ENCODE results near the gene EPHA7.

EPHA7 gene

DNA sequence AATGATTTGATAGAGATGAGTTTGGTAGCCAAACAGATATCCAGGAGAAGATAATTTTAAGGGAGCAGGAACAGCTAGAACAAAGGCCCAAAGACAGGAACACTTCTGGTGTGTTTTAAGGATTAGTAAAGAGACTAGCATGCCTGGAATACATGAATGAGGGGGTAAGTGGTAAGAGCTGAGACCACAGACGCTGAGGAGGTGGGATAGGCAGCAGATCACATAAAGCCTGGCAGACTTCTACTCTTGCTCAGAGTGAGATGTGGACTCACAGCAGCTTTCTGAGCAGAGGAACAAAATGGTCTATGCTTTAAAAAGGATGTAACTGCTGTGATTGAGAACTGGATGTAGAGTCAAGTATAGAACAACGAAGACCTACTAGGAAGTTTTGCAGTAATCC, 100.1 kb downstream of the EPHA7 start:
- DNase-seq: no peak

DNA sequence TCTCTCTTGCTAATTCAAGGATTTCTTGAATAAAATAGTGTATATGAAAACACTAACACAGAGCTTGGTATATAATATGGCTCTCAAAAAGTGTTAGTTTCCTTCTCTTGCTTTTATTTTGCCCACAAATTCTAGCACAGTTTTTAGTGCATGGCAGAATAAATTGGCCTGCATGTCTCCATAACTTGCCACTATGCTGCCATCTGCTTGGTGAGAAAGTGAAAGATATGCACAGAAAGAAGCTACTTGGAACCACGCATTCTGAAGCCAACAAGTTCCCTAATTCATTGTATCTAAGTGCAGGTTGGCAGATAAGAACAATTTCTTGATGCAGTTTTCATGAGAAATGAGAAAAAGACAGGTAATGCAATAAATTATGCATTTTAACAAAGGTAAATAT, 101.2 kb downstream of the EPHA7 start:
- no peak for DNase-seq

DNA sequence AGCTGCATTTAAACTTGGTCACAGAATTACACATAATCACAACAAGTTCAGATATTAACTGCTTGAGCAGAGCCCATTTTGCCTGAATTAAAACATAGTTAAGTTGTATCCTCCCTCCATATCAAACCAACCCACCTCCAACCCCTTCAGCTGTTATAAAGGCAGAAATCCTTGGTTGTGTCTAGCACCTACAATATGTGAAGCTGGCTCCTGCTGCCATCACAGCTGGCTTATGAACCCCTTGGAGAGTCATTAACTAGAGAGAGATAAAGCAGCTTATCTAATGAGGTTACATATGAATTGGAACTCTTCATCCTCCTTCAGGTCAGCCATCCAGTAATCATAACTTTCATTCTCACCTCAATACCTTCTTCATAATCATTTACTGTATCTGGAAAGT, 101.8 kb downstream of the EPHA7 start:
- no peak for DNase-seq

DNA sequence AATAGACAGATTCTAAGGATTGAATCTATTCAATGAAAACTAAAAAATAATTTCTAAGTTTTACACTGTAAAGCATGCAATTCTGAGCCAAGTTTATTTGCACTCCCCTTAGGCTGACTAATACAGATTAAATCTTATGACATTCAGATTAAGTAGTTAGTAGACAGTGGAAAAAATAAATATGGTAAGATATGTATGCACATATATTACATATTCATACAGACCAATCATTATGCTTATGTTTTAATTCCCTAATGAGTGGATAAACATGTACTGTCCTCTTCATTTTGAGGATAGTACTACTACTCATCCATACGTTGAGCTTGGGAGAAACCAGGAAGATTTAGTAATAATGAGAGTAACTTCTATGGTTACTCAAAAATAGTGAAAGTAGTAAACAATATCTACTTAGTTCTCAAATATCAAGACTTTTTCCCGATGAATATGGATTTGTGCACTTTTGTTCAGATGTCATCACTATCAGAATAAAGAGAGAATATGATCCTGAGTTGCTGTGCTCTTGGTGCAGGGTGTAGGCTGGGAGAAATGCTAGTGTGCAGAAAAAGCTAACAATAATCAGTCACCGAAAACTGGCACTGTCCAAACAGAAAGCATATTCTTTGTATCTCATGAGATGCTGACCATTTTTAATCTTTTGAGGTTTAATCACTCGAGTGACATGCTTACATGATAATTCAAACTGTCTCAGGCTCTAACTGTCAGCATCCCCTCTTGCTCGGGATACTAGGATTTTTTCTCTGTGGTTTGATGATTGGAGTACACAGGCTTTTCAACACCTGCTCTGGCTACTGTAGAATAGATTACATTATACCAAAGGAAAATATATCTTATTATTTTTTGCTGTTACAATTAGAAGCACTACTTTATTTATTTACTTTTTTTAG, 111.6 kb downstream of the EPHA7 start:
- no peak for DNase-seq

DNA sequence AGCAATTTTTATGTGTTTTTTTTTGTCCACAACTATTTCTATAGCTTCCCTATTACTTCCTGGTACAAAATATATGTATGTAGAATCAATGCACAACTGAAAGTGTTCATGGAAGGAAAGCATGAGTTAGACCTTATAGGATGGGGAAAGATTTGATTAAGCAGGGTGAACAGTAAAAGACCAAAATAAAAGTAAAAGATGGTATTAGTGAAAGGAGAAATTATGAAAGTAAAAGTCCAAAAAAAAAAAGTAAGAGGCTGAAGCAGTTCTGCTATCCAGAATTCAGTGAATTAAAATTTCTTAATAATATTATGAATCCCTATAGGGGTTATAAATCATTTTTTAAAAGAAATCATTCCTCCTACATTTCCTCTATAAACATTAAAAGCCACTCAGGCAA, 114.3 kb downstream of the EPHA7 start:
- DNase-seq: no peak

DNA sequence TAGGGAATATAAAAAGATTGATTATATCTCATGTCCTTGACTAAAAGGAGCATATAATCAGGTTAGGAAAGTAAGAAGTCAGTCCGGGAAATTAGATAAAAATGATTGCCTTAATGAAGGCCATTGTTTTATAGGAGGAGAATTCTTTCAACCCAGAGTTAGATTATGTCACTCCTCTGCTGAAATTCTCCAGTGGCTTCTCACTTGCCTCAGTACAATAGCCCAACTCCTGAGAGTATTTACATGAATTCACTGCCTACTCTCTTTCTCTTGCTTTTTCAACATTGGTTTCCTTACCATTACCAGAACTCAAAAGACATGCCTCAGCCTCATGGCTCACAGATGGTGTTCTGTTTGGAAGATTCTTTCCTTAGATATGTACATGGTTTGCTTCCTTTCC, 114.9 kb downstream of the EPHA7 start:
- DNase-seq: no peak

DNA sequence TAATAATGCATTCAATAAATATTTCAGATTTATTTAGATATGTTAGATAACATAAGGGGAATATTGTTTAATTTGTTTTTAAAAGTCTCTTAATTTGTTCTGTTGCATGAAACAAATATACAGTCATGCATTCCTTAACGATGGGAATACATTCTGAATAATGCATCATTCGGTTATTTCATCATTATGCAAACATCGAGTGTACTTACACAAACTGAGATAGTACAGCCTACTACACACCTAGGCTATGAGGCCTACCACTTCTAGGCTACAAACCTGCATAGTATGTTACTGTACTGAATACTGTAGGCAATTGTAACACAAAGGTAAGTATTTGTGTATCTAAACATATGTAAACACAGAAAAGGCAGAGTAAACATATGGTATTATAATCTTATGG, 118.7 kb downstream of the EPHA7 start:
- DNase-seq: no peak

DNA sequence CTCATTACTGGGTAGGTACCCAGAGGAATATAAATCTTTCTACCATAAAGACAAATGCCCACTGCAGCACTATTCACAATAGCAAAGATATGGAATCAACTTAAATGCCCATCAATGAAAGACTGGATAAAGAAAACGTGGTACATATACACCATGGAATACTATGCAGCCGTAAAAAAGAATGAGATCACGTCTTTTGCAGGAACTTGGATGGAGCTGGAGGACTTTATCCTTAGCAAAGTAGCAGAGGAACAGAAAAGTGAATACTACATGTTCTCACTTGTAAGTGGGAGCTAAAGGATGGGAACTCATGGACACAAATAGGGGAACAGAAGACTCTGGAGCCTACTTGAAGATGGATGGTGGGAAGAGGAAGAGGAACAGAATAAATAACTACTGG, 119.7 kb downstream of the EPHA7 start:
- no peak for DNase-seq

DNA sequence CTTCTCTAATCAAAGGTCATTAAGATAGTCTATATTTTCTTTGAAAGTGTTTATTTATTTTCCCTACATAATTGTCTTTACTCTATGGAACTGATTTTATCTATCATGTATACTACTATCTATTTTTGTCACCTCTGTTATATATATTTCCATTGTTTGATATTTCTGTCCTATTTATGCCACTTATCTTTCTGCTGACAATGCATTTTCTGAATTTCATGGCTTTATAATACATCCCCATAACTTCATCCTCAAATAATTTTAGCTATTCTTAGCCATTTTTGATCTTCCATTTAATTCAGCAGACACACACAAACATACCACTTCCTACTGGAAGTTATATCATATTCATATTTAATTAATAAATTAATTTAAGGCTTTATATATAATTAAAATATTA, 123.7 kb downstream of the EPHA7 start:
- no peak for DNase-seq

DNA sequence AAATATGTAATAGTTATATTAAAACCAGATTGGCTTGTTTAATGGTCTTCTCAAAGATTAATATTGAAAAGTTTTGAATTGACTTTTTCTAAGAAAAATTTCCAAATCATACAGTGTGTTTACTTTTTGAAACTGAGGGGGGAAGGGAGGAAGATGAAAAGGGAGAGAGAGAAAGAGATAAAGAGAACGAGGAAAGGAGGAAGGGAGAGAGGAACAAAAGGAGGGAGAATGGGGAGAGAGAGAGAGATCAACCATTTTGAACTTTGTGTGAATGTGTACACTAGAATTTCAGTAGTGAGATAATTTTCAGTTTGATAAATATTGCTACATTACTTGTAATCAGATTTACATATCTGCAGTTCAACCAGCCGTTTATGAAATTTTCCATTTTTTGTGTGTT, 124.5 kb downstream of the EPHA7 start:
- DNase-seq: no peak

DNA sequence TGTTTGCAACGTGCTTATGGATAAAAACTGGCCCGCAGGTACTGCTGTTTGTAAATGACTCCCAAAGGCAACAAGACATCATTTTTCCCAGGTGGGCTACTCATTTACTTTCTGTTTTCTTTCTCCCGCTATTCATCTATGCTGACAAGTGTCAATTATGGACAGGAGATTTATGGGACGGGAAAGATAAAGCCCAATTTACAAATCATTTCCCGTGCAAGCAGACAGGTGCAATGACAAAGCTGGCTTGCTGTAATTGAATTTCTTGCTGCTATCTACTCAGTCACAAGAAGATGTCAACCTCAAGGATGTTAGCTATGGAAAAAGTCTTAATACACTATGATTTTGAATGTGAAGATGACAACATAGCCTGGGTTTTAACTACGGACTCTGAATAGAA, 125.5 kb downstream of the EPHA7 start:
- no peak for DNase-seq

DNA sequence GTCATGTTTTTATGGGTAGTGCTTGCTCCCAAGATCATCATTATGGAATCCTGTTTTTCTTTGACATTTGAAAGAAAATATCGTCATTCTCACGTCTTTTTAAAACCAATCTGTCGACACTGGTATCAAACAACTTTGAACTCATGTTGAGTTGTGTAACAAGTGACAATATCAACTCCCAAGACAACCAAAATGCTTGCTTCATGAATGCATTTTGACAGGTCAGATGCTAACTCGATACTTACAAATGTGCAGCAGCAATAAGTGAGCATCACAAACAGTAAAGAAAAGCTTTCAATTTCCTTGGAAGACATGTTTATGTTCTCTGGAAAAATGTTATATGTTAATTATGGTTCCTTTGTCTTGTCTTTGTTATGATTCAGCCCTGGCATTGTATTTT, 125.9 kb downstream of the EPHA7 start:
- no peak for DNase-seq

DNA sequence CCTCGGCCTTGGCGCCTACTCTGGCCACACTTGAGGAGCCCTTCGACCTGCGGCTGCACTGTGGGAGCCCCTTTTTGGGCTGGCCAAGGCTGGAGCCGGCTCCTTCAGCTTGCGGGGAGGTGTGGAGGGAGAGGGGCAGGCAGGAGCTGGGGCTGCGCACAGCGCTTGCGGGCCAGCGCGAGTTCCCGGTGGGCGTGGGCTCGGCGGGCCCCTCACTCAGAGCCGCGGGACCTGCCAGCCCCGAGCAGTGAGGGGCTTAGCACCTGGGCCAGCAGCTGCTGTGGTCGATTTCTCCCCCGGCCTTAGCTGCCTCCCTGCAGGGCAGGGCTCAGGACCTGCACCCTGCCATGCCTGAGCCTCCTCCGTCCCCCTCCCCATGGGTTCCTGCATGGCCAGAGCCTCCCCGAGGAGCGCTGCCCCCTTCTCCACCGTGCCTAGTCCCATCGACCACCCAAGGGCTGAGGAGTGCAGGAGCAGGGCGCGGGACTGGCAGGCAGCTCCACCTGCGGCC, 136.8 kb downstream of the EPHA7 start:
- no peak for DNase-seq

DNA sequence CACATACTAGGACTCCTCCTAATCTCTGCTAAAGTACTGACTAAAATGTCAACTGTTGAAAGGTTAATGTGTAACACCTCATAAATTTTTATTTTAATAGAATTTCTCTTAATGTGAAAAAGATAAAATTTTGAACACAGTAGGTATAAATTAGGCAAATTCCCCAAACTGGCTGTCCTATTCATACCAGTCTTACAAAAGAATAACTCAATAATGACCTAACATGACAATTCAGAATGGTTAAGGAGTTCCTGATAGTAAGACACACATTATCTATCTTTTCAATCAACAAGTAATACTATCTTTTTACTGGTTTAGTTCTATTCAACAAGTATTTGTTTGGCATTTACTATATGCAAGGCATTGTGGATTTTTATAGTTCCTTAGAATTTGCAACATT, 141.1 kb downstream of the EPHA7 start:
- no peak for DNase-seq

DNA sequence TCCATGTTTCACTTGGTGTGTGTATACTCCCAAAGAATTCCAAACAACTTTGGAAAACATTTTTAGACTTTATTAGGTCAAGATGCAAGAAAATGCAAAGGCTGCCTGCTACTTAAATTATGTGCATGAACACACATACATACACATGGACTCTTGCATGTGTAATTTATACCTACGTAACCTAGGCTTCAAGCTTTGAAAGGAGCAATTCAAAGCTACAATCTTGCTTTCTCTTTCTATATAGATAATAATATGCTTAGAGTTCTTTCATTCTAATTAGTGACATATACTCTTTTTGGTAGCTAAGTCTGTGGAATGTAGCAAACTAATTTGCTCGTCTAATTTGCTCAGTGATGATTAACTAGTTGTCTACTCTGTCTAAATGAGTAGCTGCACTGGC, 146.5 kb downstream of the EPHA7 start:
- no peak for DNase-seq

DNA sequence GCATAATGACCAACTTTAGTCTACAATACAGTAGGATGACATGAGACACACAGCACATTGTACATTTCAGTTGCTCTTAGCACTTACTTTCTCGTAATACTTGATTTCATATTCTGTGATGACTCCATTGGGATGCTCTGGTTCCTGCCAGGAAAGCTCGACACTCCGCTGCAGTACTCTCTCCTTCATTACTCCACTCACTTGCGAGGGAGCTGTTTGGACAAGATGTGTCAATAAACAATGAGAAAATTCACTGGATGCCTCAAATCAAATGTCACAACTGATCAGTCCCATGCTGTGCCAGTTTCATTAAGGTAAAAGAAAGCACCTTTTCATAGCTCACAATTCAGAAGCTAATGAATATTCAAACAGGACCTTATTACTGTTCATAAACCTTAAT, 147.1 kb downstream of the EPHA7 start:
- DNase-seq: no peak

DNA sequence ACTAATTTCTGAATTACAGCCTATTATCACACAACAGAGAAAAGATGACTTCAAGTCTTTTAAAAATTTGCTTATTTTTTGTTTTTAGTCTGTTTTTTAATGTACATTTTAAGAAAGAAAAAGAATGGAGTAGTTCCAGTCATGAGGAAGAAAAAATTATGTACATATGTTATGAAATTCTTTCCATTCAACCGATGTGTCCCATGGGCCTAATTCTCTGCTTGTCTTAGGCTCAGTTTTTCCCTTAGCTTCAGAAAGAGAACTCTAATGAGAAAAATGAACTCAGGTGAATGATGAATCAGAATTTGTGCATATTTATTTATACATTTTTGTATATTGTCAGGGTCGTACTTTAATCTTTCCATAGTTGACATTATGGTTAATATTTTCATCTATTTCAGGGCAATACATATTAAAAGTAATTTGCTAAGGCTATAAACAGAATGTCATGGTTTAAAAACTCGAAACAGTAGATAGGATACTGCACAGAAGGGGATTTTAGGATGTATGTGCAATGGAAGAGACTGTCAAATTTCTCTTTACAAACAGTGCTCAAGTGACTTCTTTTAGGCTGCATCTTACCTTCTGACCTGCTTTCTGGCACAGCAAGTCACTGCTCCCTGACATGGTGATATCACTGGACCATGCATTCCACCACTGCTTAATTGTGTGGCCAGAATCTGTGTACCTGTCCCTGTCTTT, 153.1 kb downstream of the EPHA7 start:
- no peak for DNase-seq

DNA sequence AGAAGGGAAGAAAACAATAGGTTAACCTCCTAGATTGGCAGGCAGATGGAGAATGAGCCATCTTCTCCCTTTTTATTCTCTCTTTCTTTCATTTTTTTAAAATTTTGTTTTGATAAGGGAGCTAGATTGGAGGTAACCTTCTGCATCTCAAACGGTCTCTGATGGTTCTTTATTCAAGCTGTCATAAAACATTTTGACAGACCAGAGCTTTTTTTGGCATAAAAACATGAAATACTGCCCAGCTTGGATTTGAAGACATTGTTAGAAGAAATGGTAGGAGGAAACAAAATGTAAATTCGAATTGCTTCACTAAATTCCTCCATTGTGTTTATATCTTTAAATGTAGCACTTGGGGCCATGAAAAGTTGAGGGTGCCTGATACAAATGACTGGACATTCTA, 158.5 kb downstream of the EPHA7 start:
- no peak for DNase-seq

DNA sequence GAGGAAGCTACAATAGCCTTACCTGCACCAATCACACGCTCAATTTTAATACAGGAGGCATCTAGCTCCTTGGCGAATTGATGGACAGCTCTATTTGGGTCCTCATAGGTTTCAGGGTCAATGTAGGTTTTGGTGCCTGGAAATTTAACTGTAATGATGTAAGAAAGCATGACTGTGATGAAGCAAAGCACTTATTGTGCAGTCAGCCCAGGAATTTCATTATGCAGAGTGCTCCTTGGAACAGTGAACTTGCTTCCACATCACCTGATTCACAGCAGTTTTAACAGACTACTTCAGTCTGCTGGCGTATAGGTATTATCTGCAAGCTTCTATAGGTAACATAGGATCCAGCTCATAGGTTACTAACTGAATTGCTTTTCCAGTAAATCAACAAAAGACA, 160.0 kb downstream of the EPHA7 start:
- no peak for DNase-seq

DNA sequence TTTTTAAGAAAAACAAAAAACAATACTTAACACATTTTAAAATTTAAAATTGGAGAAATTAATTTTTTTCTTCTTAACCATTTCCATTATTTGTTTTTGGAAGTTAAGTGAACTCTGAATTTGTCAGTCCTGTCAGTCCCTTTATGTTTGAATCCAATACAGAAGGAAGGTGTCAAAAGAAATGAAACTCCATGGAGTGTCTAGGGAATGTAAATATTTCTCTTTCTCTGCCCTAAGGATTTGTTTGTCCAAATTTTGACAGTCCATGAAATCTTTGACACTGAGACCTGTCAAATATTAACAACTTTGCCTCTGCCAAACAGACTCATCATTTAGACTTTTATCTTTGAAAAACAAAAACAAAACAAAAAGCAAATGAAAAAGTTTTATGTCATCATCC, 166.4 kb downstream of the EPHA7 start:
- no peak for DNase-seq

DNA sequence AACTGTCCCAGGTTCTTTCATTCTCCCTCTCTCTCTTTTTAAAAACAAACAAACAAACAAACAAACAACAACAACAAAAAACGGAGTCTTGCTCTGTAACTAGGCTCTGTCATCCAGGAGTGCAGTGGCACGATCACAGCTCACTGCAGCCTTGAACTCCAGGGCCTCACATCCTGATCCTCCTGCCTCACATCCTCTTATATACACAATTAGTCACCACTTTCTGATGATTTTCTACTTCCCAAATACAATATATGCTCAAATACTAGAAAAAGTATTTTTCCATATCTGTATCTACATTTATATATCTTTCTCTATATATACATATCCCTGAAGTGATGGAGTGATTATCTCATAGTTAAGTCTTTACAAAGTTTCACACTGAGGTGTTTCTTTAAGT, 170.7 kb downstream of the EPHA7 start:
- no peak for DNase-seq

DNA sequence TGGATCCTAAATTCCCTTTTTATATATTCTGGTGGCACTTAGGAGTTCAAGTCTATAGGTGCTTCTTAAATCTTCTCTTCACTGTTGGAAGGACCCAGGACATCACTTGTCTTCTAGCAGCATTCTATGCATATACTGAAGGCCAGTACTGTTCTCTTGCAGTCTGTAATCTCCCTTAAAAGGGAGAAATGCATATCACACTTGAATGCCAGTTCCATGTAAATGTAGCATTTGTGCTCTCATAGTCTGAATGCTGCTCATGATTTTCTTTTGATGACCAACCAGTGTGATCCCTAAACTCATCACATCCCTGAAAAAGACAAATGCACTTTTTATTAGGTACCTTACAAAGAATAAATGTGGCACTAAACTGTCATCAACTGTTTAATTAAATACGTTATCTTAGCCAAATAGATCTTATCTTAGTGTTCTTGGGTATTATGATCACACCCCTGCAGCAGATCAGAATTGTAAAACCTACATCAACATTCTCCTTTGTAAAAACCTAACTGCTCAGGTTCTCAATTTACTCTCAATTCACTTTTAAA, 176.1 kb downstream of the EPHA7 start:
- no peak for DNase-seq

DNA sequence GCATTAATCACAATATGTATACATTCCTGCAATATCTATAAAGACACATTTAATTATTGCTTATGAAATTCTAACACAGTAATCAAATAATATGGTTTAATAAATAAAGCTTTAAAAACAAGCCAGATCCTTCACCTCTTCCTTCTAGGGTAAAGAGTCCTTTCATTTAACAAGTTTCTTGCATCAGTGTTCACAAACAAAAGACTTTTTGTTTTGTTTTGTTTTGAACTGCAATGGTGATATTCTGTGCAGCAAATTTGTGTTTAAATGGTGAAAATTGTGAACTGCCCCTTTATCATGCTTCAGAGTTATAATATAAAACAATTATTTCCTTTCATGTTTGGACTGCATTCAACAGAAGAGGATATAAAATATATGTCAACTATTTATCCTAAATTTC, 177.3 kb downstream of the EPHA7 start:
- DNase-seq: no peak

DNA sequence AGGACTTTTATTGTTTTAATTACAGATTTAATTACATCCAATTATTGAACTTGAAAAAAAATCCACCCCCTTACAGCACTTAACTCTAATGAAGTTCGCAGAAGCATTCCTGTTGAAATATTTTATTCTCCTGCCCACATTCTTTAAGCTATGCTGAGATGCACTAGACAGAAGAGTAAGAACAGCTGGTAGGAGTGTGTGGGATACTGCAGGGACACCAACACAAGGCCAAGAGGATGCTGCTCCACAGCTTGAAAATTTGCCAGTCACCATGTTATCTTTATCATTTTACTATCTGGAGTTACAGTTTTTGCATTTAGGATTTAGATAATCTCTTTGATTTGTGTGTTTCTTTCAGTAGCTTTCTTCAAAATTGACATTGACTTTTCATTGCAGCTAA, 180.7 kb downstream of the EPHA7 start:
- no peak for DNase-seq

Data from activated effector memory CD4-positive, alpha-beta T cell treated with Interleukin-2 at 50 U/mL for 16 hours (primary cell).